Neural cell (in vitro differentiated cells): ENCODE data around the gene PFN3. TPM values are rescaled to one million over a fixed set of nuclear protein-coding genes. Genes with fewer than 3 reads are reported as not detected.

Source experiments
- H2AFZ ChIP-seq: fragments of 200-600, 300-800 bp; sonication (generic), shearing (Covaris generic); 2 replicates; pipeline ENCODE4 v1.6.0; 2014; ENCODE audit warnings: low read depth, mild to moderate bottlenecking, antibody characterized with exemption, low read length, moderate library complexity
- H3F3A ChIP-seq: fragments of 200-600 bp; shearing (Covaris generic); 2 replicates; pipeline ENCODE4 v1.6.1; 2016; ENCODE audit warnings: mild to moderate bottlenecking, moderate library complexity, mixed read lengths, antibody characterized with exemption, low read length; ENCODE audit not compliant: insufficient read depth, poor library complexity, severe bottlenecking
- H3K27ac ChIP-seq: fragments of 200-600, 300-800 bp; sonication (generic), shearing (Covaris generic); 2 replicates; pipeline ENCODE4 v1.5.1; 2014; ENCODE audit warnings: mild to moderate bottlenecking, low read length, moderate library complexity
- H3K27me3 ChIP-seq: fragments of 300-800, 200-600 bp; sonication (generic), shearing (Covaris generic); 2 replicates; pipeline ENCODE4 v1.6.0; 2014; ENCODE audit warnings: mild to moderate bottlenecking, low read depth, low read length, moderate library complexity; ENCODE audit not compliant: insufficient read depth
- H3K36me3 ChIP-seq: fragments of 300-800, 200-600 bp; sonication (generic), shearing (Covaris generic); 2 replicates; pipeline ENCODE4 v1.5.1; 2014; ENCODE audit warnings: mild to moderate bottlenecking, antibody characterized with exemption, low read length, moderate library complexity; ENCODE audit not compliant: insufficient read depth
- H3K4me2 ChIP-seq: fragments of 300-800, 200-600 bp; sonication (generic), shearing (Covaris generic); 2 replicates; pipeline ENCODE4 v1.6.0; 2014; ENCODE audit warnings: mild to moderate bottlenecking, low read length
- H3K4me3 ChIP-seq: fragments of 300-800, 200-600 bp; sonication (generic), shearing (Covaris generic); 2 replicates; pipeline ENCODE4 v1.5.1; 2014; ENCODE audit warnings: mild to moderate bottlenecking, low read length, moderate library complexity
- H3K79me2 ChIP-seq: fragments of 200-600 bp; shearing (Covaris generic); replicated peaks from 2 replicates; pipeline ENCODE4 v1.6.0; 2014; ENCODE audit warnings: mild to moderate bottlenecking, low read length, moderate library complexity; ENCODE audit not compliant: insufficient read depth
- H3K9ac ChIP-seq: fragments of 300-800, 200-600 bp; sonication (generic), shearing (Covaris generic); 2 replicates; pipeline ENCODE4 v1.6.1; 2016; ENCODE audit warnings: mild to moderate bottlenecking, low read length, mixed read lengths
- H3K9me2 ChIP-seq: fragments of 200-600 bp; shearing (Covaris generic); 2 replicates; pipeline ENCODE4 v1.6.1; 2016; ENCODE audit warnings: mild to moderate bottlenecking, low read length, mixed read lengths; ENCODE audit not compliant: insufficient read depth
- H3K9me3 ChIP-seq: fragments of 200-600, 300-800 bp; sonication (generic), shearing (Covaris generic); 2 replicates; pipeline ENCODE4 v1.6.1; 2016; ENCODE audit warnings: mild to moderate bottlenecking, mixed run types, low read length, moderate library complexity, mixed read lengths
- H4K20me1 ChIP-seq: fragments of 200-600 bp; shearing (Covaris generic); 2 replicates; pipeline ENCODE4 v1.6.1; 2016; ENCODE audit warnings: mild to moderate bottlenecking, mixed run types; ENCODE audit not compliant: insufficient read depth
- EP300 ChIP-seq: fragments of 450-650 bp; conservative IDR thresholded peaks from 2 replicates; pipeline ENCODE4 v1.6.1; 2014; ENCODE audit warnings: antibody characterized with exemption, mild to moderate bottlenecking, moderate library complexity; ENCODE audit not compliant: poor library complexity, severe bottlenecking
- EZH2 ChIP-seq: fragments of 200-600, 300-800 bp; shearing (Covaris generic), sonication (generic); IDR thresholded peaks from 2 replicates; pipeline ENCODE4 v1.6.1; 2014; ENCODE audit warnings: antibody characterized with exemption, low read length, borderline replicate concordance, mild to moderate bottlenecking; ENCODE audit not compliant: insufficient read depth, poor library complexity, severe bottlenecking
- MXI1 ChIP-seq: fragments of 450-650 bp; conservative IDR thresholded peaks from 2 replicates; pipeline ENCODE4 v1.6.1; 2014; ENCODE audit warnings: antibody characterized with exemption, mild to moderate bottlenecking; ENCODE audit not compliant: poor library complexity, severe bottlenecking
- POLR2AphosphoS5 ChIP-seq: IDR thresholded peaks from 2 replicates; pipeline ENCODE4 v1.6.1; 2012
- RAD21 ChIP-seq: fragments of 450-650 bp; conservative IDR thresholded peaks from 2 replicates; pipeline ENCODE4 v1.6.1; 2014; ENCODE audit warnings: antibody characterized with exemption, mild to moderate bottlenecking, moderate library complexity
- REST ChIP-seq: IDR thresholded peaks from 2 replicates; pipeline ENCODE4 v1.6.1; 2012; ENCODE audit warnings: borderline replicate concordance
- SMC3 ChIP-seq: fragments of 450-650 bp; conservative IDR thresholded peaks from 2 replicates; pipeline ENCODE4 v1.6.1; 2014; ENCODE audit warnings: antibody characterized with exemption, mild to moderate bottlenecking, moderate library complexity; ENCODE audit not compliant: poor library complexity
- TAF1 ChIP-seq: IDR thresholded peaks from 2 replicates; pipeline ENCODE4 v1.6.1; 2012; ENCODE audit warnings: low read depth
- polyA plus RNA-seq: library from polyadenylated mRNA; depleted of rRNA; stranded (reverse); fragments of >200 nt; gene quantifications from 2 replicates; pipeline ENCODE4 v1.2.3, GENCODE V29; 2014
- TF ChIP-seq, protein P1 (sequence below): fragments of 450-650 bp; IDR thresholded peaks from 2 replicates; pipeline ENCODE4 v1.5.1; 2014; ENCODE audit warnings: antibody characterized with exemption, mild to moderate bottlenecking, moderate library complexity; ENCODE audit not compliant: poor library complexity, severe bottlenecking

Gene PFN3
- polyA plus RNA-seq, 1 donor from 2014 or later: not detected

- no peak overlapping the region for H3K4me3 ChIP-seq
- TF ChIP-seq, protein P1, sequence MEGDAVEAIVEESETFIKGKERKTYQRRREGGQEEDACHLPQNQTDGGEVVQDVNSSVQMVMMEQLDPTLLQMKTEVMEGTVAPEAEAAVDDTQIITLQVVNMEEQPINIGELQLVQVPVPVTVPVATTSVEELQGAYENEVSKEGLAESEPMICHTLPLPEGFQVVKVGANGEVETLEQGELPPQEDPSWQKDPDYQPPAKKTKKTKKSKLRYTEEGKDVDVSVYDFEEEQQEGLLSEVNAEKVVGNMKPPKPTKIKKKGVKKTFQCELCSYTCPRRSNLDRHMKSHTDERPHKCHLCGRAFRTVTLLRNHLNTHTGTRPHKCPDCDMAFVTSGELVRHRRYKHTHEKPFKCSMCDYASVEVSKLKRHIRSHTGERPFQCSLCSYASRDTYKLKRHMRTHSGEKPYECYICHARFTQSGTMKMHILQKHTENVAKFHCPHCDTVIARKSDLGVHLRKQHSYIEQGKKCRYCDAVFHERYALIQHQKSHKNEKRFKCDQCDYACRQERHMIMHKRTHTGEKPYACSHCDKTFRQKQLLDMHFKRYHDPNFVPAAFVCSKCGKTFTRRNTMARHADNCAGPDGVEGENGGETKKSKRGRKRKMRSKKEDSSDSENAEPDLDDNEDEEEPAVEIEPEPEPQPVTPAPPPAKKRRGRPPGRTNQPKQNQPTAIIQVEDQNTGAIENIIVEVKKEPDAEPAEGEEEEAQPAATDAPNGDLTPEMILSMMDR: no peak
- TF ChIP-seq REST: no peak
- no peak for TF ChIP-seq TAF1
- TF ChIP-seq POLR2AphosphoS5: no peak
- TF ChIP-seq MXI1: no peak
- no peak for TF ChIP-seq EZH2
- TF ChIP-seq EP300: no peak
- no peak for TF ChIP-seq RAD21
- no peak for TF ChIP-seq SMC3
- no peaks in the 10 kb centered on the region for H3K27me3 ChIP-seq
- H3K36me3 ChIP-seq: no peaks in the 10 kb centered on the region
- H3F3A ChIP-seq: no peaks in the 10 kb centered on the region
- no peaks in the 10 kb centered on the region for H3K9me3 ChIP-seq
- no peak overlapping the region for H2AFZ ChIP-seq
- no peaks in the 10 kb centered on the region for H3K79me2 ChIP-seq
- no peaks in the 10 kb centered on the region for H3K9me2 ChIP-seq
- H4K20me1 ChIP-seq: no peaks in the 10 kb centered on the region
- H3K27ac ChIP-seq: no peak overlapping the region
- no peak overlapping the region for H3K4me2 ChIP-seq
- H3K9ac ChIP-seq: no peak overlapping the region
These were observed 13.9 kb downstream of the PFN3 start for GRCh38 chr5:177386542-177386941.

DNA sequence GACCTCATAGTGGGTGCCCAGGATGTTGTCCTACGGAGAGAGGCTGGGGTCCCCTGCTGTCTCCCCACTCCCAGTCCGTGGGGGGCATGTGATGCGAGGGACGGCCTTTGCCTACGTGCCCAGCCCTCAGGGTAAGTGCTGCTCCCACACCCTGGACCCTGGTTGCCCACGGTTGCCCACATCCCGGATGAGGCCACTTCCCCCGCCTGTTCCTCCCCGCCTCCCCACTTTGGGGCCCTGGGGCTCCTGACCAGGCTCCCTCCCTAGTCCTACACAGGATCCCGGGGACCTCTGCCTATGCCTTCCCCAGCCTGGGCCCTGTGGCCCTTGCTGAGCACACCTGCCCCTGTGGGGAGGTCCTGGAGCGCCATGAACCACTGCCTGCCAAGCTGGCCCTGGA lies 14.7 kb downstream of the PFN3 start:
- Histone ChIP-seq H3K27ac (no peak overlapping the region), H3K27me3 (no peaks in the 10 kb centered on the region), H3K4me2 (no peak overlapping the region), H3K9ac (no peak overlapping the region), H2AFZ (no peak overlapping the region), H3F3A (no peaks in the 10 kb centered on the region), H3K9me2 (no peaks in the 10 kb centered on the region), H3K4me3 (no peak overlapping the region), H3K79me2 (no peaks in the 10 kb centered on the region), H3K9me3 (no peaks in the 10 kb centered on the region), H4K20me1 (no peaks in the 10 kb centered on the region), H3K36me3 (no peaks in the 10 kb centered on the region)
- no peak for TF ChIP-seq MXI1
- no peak for TF ChIP-seq POLR2AphosphoS5
- TF ChIP-seq, protein P1: no peak
- TF ChIP-seq REST: no peak
- no peak for TF ChIP-seq TAF1
- TF ChIP-seq RAD21: no peak
- no peak for TF ChIP-seq EZH2
